ENCODE results near the gene MREG.

The MREG gene

GRCh38 chr2:215951558-215951957, 61.8 kb downstream of the MREG start:
- no peak for TF ChIP-seq CTCF (conservative IDR thresholded peaks at IDR 0.05; ENCODE audit: low read depth)
- no peak overlapping the region for H3K27ac ChIP-seq
- DNase-seq (ENCODE audit: low spot score): no peak
- POLR2A ChIA-PET (ENCODE audit: low non-redundant PET): no interaction called here
- CTCF ChIA-PET: interaction anchor here (0.8 kb wide), 1 partner anchor 72 kb away, joined by 3 read pairs; no protein-coding TSS in a partner anchor

- no peak overlapping the region for H3K27ac ChIP-seq
- peak; percentile 54 for TF ChIP-seq CTCF (conservative IDR thresholded peaks at IDR 0.05; ENCODE audit: low read depth)
- ChIA-PET POLR2A (ENCODE audit: low non-redundant PET) (no interaction called here), CTCF (interaction anchor here (0.6 to 1.3 kb wide), 11 partner anchors 39 to 456 kb away, joined by 3 to 6 read pairs (median 4); no protein-coding TSS in a partner anchor)
- DNase-seq (ENCODE audit: low spot score): peak; percentile 42
These were observed 63.4 kb downstream of the MREG start for GRCh38 chr2:215949991-215950404.

GRCh38 chr2:215948051-215948450, 65.3 kb downstream of the MREG start:
- POLR2A ChIA-PET (ENCODE audit: low non-redundant PET): no interaction called here
- H3K27ac ChIP-seq: no peak overlapping the region
- no peak for TF ChIP-seq CTCF (conservative IDR thresholded peaks at IDR 0.05; ENCODE audit: low read depth)
- CTCF ChIA-PET: interaction anchor here (0.7 to 2.0 kb wide), 3 partner anchors 75 to 1200 kb away, joined by 3 to 8 read pairs (median 4); no protein-coding TSS in a partner anchor
- no peak for DNase-seq (ENCODE audit: low spot score)

GRCh38 chr2:215946586-215946985, 66.8 kb downstream of the MREG start:
- ChIA-PET POLR2A (ENCODE audit: low non-redundant PET) (no interaction called here), CTCF (interaction anchor here (2.0 kb wide), 1 partner anchor 77 kb away, joined by 8 read pairs; no protein-coding TSS in a partner anchor)
- no peak overlapping the region for H3K27ac ChIP-seq
- no peak for TF ChIP-seq CTCF (conservative IDR thresholded peaks at IDR 0.05; ENCODE audit: low read depth)
- DNase-seq (ENCODE audit: low spot score): no peak

GRCh38 chr2:215942194-215942593, 71.2 kb downstream of the MREG start:
- DNase-seq (ENCODE audit: low spot score): no peak
- no peak for TF ChIP-seq CTCF (conservative IDR thresholded peaks at IDR 0.05; ENCODE audit: low read depth)
- POLR2A ChIA-PET (ENCODE audit: low non-redundant PET): no interaction called here
- CTCF ChIA-PET: interaction anchor here (0.8 to 1.0 kb wide), 2 partner anchors 12 to 81 kb away, joined by 5 to 6 read pairs; no protein-coding TSS in a partner anchor
- H3K27ac ChIP-seq: no peak overlapping the region

- ChIA-PET CTCF (no interaction called here), POLR2A (ENCODE audit: low non-redundant PET) (no interaction called here)
- TF ChIP-seq CTCF (conservative IDR thresholded peaks at IDR 0.05; ENCODE audit: low read depth): no peak
- DNase-seq (ENCODE audit: low spot score): no peak
- no peak overlapping the region for H3K27ac ChIP-seq
These were observed 71.6 kb downstream of the MREG start for GRCh38 chr2:215941726-215942125.
